Measurements from ENCODE around the gene LRMDA.

LRMDA gene

DNA sequence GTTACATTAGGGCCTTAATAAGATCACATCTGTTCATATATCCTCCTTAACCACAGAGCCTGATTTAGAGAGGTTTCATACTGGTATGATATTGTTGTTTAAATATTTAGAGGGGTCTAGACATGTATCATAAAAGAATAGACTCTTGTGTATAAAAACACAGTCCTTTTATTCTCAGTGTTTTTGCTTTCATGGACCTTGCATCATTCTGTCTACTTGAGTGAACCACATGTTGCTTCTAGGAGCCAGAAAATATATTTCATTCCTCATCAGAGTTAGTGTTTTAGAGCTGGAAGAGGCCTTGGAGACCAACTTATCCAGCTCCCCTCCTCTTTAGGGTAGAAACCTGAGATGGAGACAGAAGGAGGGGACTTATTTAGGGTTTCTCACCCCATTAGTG is 312.8 kb downstream of the LRMDA start:
- TF ChIP-seq ZBTB7A (IDR thresholded peaks at IDR 0.05; ENCODE audit: low read depth): no peak
- no peak for TF ChIP-seq NFIC (IDR thresholded peaks at IDR 0.05)
- TF ChIP-seq TAF1 (IDR thresholded peaks at IDR 0.05; ENCODE audit: low read depth): no peak
- TF ChIP-seq RAD21 (IDR thresholded peaks at IDR 0.05; ENCODE audit: low read depth): no peak
- TF ChIP-seq YY1 (IDR thresholded peaks at IDR 0.05; ENCODE audit: low read depth): no peak
- TF ChIP-seq FOXM1 (IDR thresholded peaks at IDR 0.05; ENCODE audit: borderline replicate concordance, low read depth): no peak
- no peak for TF ChIP-seq TCF12 (IDR thresholded peaks at IDR 0.05; ENCODE audit: low read depth)
- TF ChIP-seq, protein P1, sequence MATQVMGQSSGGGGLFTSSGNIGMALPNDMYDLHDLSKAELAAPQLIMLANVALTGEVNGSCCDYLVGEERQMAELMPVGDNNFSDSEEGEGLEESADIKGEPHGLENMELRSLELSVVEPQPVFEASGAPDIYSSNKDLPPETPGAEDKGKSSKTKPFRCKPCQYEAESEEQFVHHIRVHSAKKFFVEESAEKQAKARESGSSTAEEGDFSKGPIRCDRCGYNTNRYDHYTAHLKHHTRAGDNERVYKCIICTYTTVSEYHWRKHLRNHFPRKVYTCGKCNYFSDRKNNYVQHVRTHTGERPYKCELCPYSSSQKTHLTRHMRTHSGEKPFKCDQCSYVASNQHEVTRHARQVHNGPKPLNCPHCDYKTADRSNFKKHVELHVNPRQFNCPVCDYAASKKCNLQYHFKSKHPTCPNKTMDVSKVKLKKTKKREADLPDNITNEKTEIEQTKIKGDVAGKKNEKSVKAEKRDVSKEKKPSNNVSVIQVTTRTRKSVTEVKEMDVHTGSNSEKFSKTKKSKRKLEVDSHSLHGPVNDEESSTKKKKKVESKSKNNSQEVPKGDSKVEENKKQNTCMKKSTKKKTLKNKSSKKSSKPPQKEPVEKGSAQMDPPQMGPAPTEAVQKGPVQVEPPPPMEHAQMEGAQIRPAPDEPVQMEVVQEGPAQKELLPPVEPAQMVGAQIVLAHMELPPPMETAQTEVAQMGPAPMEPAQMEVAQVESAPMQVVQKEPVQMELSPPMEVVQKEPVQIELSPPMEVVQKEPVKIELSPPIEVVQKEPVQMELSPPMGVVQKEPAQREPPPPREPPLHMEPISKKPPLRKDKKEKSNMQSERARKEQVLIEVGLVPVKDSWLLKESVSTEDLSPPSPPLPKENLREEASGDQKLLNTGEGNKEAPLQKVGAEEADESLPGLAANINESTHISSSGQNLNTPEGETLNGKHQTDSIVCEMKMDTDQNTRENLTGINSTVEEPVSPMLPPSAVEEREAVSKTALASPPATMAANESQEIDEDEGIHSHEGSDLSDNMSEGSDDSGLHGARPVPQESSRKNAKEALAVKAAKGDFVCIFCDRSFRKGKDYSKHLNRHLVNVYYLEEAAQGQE (IDR thresholded peaks at IDR 0.05; ENCODE audit: low read depth): no peak

DNA sequence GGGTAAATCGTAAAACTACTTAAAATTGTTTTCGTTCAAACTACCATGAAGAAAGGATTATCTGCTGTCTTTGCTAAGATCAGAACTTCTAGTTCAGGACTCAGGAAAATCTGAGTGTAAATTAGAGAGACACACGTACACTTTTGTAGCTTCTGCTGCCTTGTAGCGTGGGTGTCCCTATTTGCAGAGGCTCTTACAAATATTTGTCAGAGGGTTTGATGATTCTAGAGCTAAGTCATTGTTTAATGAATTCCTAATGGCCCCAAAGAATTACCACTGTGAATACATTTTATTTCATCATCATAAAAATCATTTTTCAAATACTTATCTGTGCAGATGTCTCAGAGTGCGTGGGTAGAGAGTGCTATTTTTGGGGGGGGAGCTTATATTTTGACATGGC is 314.9 kb downstream of the LRMDA start:
- TF ChIP-seq CREB1 (IDR thresholded peaks at IDR 0.05; ENCODE audit: low read depth) (no peak), EP300 (IDR thresholded peaks at IDR 0.05; ENCODE audit: borderline replicate concordance) (no peak), FOXM1 (IDR thresholded peaks at IDR 0.05; ENCODE audit: borderline replicate concordance, low read depth) (no peak), CEBPB (IDR thresholded peaks at IDR 0.05) (no peak)

DNA sequence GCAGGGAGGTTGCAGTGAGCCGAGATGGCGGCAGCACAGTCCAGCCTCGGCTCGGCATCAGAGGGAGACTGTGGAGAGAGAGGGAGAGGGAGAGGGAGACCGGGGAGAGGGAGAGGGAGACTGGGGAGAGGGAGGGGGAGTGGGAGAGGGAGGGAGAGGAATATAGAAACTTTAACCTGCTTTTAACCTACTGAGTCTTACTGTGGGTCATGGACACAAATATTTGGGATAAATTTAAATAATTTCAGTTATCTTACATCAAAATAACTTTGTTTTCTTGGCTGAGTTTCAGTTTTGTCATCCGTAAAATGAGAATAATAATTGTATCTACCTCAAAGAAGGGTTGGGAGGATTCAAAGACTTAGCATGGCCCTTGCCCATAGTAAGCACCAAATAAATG is 319.8 kb downstream of the LRMDA start:
- TF ChIP-seq YY1 (IDR thresholded peaks at IDR 0.05; ENCODE audit: low read depth): no peak
- no peak for TF ChIP-seq FOXM1 (IDR thresholded peaks at IDR 0.05; ENCODE audit: borderline replicate concordance, low read depth)
- no peak for TF ChIP-seq NFIC (IDR thresholded peaks at IDR 0.05)
- TF ChIP-seq CREB1 (IDR thresholded peaks at IDR 0.05; ENCODE audit: low read depth): no peak
- no peak for TF ChIP-seq ZBTB7A (IDR thresholded peaks at IDR 0.05; ENCODE audit: low read depth)
- TF ChIP-seq TAF1 (IDR thresholded peaks at IDR 0.05; ENCODE audit: low read depth): no peak
- no peak for TF ChIP-seq TCF12 (IDR thresholded peaks at IDR 0.05; ENCODE audit: low read depth)
- no peak for TF ChIP-seq TEAD4 (IDR thresholded peaks at IDR 0.05)
- no peak for TF ChIP-seq EP300 (IDR thresholded peaks at IDR 0.05; ENCODE audit: borderline replicate concordance)
- TF ChIP-seq, protein P2, sequence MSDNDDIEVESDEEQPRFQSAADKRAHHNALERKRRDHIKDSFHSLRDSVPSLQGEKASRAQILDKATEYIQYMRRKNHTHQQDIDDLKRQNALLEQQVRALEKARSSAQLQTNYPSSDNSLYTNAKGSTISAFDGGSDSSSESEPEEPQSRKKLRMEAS (IDR thresholded peaks at IDR 0.05): no peak
- no peak for TF ChIP-seq CEBPB (IDR thresholded peaks at IDR 0.05)
- TF ChIP-seq EGR1 (IDR thresholded peaks at IDR 0.05): no peak
- TF ChIP-seq, protein P3, sequence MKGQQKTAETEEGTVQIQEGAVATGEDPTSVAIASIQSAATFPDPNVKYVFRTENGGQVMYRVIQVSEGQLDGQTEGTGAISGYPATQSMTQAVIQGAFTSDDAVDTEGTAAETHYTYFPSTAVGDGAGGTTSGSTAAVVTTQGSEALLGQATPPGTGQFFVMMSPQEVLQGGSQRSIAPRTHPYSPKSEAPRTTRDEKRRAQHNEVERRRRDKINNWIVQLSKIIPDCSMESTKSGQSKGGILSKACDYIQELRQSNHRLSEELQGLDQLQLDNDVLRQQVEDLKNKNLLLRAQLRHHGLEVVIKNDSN (IDR thresholded peaks at IDR 0.05): no peak
- TF ChIP-seq, protein P1 (IDR thresholded peaks at IDR 0.05; ENCODE audit: low read depth): no peak

DNA sequence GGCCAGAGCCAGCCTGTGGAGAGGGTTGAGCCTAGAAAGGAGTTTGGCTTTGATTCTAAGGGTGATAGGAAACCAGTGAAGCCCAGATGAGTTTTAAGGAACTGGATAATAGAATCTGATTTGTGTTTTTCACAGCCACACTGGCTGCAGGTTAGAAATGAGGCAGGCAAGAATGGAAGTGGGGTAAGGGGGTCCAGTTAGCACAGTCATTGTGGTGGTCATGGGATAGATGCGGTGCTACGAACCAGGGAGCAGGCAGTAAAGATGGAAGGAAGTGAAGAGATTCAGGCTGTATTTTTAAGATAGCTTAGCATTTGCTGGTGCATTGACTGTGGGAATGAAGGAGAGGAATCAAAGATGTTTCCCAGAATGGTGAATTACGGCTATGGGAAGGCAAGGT is 322.2 kb downstream of the LRMDA start:
- TF ChIP-seq, protein P3 (IDR thresholded peaks at IDR 0.05): no peak
- no peak for TF ChIP-seq CEBPB (IDR thresholded peaks at IDR 0.05)
- TF ChIP-seq TCF12 (IDR thresholded peaks at IDR 0.05; ENCODE audit: low read depth): no peak
- TF ChIP-seq EP300 (IDR thresholded peaks at IDR 0.05; ENCODE audit: borderline replicate concordance): no peak

DNA sequence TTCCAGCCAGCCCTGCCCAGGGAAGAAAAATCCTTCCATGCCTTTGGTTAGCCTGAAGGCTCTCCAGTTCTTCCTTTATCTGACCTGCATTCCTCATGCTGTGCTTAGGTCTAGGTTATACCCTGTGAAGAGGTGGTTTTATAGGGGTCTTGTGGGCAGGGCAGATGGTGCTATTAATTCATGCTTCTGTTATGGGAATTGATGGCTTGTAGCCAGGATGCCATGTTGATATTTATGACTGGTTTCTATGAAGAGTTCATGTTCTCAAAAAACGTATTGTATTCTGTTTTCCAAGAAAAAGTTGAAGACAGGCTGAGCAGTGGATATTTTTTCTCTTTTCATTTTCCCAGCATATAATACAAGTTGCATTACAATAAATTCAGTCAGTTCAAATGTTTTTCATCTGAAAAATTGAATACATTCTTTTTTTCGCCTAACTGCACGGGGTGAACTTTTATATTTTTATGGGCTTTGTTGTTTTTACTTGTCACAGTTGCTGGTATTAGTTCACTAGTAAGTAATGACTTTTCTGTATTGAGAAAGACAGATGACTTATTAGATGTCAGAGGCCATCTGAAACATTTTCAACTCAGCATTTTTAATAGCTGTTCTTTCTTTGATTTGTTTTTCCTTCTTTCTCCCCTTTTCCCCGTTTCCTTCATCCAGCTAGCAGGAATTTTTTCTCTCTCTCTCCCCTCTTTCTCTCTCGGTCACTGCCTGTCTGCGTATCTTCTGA is 322.8 kb downstream of the LRMDA start:
- TF ChIP-seq, protein P2 (IDR thresholded peaks at IDR 0.05): no peak
- TF ChIP-seq YY1 (IDR thresholded peaks at IDR 0.05; ENCODE audit: low read depth): no peak
- TF ChIP-seq EGR1 (IDR thresholded peaks at IDR 0.05): no peak
- TF ChIP-seq, protein P1 (IDR thresholded peaks at IDR 0.05; ENCODE audit: low read depth): no peak
- TF ChIP-seq TCF12 (IDR thresholded peaks at IDR 0.05; ENCODE audit: low read depth): no peak
- TF ChIP-seq CREB1 (IDR thresholded peaks at IDR 0.05; ENCODE audit: low read depth): no peak
- no peak for TF ChIP-seq FOXM1 (IDR thresholded peaks at IDR 0.05; ENCODE audit: borderline replicate concordance, low read depth)
- no peak for TF ChIP-seq CEBPB (IDR thresholded peaks at IDR 0.05)
- TF ChIP-seq ZBTB7A (IDR thresholded peaks at IDR 0.05; ENCODE audit: low read depth): no peak
- no peak for TF ChIP-seq NFIC (IDR thresholded peaks at IDR 0.05)
- no peak for TF ChIP-seq EP300 (IDR thresholded peaks at IDR 0.05; ENCODE audit: borderline replicate concordance)
- TF ChIP-seq TAF1 (IDR thresholded peaks at IDR 0.05; ENCODE audit: low read depth): no peak
- no peak for TF ChIP-seq RAD21 (IDR thresholded peaks at IDR 0.05; ENCODE audit: low read depth)
- no peak for TF ChIP-seq TEAD4 (IDR thresholded peaks at IDR 0.05)
- TF ChIP-seq, protein P3 (IDR thresholded peaks at IDR 0.05): no peak

All from Ishikawa (cell line).